ENCODE data around the gene FUT9.
"Not testable (repeated sequence)": the region's sequence is repeated elsewhere in the genome, so short reads cannot be mapped to it uniquely, and the experiment has no call there.

The FUT9 gene

DNA sequence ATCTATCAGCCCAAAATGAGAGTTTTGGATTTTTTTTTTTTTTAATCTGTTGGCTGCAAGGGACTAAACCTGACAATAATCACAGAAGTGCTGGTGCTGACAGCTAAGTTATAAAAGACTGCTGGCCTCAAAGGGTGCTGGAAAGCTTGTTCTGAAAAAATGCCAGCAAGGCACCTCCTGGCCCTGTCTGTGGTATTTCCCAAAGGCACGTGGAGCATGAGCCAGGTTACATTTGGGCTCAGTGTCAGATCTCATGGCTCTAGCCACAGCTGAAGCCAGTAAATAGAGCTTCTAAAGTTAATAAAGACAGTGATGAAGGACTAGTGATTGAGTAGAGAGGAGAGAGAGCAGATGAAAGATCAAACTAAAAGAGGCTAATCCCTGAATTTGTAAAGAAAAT lies 178.9 kb downstream of the FUT9 start:
- DNase-seq = no peak

DNA sequence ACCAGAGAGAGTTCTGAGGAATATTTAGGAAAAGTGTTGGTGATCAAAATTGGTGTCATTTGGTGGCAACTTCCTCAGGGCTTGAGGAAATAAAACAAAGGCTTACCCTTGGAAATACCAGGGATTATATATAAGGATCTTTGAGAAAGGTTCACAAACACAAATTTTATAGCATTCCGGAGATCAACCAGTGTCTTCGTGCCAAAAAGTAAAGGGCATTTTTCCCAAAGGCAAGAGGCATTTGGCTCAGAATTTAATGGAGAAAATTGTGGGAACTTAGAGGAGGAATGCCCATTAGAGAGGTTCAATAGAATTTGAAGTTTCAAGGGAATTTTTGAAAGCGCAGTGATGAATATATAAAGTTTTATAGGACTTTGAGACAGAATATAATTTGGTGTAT lies 179.5 kb downstream of the FUT9 start:
- no peak for DNase-seq

DNA sequence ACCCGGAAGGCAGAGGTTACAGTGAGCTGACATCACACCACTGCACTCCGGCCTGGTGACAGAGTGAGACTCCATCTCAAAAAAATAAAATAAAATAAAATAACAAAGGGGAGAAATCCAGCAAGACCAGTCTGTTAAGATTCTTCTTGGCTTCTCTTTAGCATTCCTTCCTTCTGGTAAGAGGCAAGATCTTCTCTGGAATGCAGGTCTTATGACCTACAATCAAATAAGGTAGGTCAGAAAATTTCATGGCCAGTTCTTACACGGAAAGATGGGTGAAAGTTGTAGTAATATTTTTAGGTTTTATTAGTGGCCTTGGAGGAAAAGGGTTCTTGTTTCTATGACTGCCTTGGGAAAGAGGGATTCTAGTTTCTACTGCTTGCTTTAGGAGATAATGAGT lies 180.9 kb downstream of the FUT9 start:
- no peak for DNase-seq

DNA sequence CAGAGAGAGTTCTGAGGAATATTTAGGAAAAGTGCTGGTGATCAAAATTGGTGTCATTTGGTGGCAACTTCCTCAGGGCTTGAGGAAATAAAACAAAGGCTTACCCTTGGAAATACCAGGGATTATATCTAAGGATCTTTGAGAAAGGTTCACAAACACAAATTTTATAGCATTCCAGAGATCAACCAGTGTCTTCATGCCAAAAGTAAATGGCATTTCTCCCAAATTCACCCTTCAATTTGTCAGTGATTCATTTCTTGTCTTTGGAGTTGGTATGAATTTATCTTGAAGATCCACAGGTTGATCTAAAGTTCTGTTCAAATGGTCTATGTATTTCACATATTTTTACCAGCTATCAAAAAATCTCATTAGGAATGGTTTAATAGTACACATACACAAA lies 181.5 kb downstream of the FUT9 start:
- DNase-seq = no peak

DNA sequence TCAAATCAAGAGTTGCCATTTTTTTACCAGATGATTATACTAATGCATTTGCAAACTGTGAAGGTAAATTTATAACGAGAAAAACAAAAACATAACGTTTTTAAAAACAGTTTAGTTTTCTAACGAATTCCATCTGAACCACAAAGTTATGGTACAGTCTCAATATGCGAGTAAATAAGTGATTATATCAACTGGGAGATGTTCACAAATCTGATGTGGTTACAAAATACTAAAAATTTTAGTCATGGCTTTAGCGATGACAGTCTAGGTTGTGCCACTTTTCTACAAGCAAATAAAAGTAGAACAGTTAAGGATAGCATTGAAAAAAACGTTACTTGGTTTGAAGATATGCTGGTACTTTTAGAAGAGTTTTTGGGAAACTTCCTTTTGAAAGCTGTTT lies 186.8 kb downstream of the FUT9 start:
- DNase-seq = no peak

DNA sequence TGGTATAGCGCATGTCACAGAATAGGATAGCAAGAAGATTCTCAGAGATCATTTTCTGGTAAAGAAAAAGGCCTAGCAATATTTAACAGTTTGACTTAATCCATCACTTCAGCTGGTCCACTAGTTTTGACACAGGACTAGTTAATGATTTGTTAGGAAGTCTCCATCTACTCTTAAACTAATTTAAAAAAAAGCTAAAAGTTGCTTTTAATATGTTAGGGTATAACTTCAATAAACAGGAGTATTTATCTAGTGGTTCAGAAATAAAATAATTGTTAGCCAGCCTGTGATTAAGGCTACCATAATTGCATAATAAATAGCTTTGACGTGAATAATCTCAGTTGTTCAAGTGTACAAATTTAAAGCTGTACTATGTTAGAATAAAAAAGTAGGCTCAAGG lies 195.6 kb downstream of the FUT9 start:
- DNase-seq = no peak

DNA sequence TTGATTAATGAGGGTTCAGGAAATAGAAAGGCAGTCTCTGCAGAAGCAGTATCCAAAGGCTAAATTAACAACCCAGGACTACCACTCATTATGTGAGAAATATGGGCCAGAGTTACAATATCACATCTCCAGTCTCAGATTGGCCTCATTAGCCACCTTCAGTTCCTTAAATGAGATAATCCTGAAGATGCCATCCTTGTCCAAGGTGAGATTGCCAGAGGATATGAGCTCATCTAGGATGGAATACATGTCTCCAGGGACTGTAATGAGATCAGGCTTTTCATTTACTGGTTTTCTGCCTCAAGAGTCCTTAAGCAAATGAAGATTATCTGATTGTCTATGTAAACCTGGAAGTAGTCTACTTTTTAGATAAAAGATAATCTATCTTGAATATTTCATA lies 196.3 kb downstream of the FUT9 start:
- DNase-seq = no peak

DNA sequence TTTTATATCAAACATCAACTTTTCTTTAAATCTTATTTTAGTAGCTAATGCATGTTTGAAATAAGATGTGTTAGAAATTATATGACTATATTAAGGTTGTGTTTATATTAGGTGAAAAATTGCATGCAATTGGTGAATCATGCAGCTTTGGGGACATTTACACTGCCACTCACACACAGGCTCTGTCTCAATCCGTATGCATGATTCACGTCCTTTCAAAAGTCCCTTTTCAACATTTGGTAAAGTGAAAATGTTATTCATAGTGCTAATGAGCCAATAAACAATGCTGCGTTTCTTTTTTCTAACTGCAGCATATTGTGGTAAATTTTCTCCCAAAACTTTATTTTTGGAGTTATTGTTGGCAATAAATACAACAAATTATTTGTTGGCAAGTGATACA lies 198.0 kb downstream of the FUT9 start:
- no peak for DNase-seq

DNA sequence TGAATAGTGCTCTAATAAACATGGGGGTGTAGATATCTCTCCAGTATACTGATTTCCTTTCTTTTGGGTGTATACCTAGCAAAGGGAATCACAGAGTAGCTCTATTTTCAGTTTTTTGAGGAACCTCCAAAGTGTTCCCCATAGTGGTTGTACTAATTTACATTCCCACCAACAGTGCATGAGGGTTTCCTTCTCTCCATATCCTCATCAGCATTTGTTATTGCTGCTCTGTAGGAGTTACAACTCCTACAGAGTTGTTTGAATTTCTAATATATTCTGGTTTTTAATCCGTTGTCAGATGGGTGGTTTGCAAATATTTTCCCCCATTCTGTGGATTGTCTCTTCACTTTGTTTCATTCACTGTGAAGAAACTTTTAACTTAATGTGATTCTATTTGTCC lies 207.9 kb downstream of the FUT9 start:
- DNase-seq = no peak

DNA sequence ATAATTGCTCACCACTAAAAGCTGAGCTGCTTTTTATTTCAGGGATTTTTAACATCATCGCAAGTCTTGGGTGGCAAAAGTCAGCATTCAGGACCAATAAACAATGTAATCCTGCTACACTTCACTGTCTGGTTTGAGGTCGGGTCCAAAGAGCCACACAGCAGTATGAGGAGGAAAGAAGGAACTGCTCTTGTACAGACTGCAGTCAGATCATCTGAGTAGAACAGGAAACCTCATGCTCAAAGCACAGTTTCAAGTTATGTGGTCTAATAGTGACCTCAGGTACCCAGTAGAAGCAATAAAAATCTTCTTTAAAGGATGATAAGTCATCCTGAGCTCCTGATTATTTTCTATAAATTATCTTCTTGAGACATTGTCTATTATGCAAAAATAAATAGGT lies 211.4 kb downstream of the FUT9 start:
- DNase-seq = no peak

DNA sequence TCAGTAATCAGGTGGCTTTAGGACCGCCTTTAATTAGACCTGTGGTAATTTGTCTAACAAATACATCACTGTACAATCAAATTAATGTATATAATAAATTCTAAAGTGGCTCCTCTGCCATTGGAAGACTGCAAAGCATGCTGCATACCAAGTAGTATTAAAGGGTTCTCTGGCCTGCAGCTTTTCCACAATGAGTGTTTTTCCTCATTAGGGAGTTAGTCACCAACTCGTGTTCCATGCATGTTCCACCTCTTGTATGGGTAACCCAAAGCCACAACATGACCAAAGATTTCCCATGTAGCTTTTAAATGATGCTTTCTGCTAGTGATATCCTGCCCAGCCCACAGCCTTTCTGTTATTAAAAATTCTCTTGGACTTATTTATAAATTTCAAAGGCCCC lies 218.7 kb downstream of the FUT9 start:
- DNase-seq = no peak

DNA sequence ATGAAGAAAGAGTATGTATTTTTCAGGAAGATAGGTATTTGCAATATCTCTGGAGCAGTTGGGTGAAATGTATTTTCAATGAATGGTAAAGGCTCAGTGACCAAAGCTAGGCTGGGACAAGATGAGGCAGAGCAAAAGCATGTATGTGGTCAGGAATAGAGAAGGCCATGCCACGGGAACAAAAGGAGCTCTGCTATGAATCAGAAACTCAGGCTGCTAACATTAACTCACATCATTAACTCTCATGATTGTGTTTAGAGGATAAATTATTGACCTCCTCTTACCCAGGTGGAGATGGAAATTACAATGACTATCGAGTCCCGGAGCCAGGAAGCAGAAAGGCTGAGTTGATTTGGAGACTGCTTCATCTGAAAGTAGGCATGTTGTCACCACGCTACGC lies 220.2 kb downstream of the FUT9 start:
- DNase-seq = no peak

DNA sequence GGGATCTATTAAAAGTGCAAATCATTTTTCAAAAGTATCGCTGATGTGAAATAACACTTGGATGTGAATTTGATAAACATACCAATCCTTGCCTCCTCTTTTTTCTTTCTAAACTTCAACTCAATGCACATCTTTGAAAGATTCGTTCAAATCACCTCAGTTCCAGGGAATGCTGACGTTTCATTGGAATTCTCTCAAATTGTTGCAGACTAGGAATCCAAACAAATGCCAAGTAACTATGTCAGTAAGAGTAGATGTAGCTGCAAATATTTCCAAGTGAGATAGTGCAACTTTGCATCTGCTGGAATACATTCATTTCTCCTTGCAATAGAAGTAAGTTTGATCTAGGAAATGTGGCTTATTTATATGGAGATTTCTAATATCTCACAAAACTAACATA lies 220.7 kb downstream of the FUT9 start:
- DNase-seq = no peak

DNA sequence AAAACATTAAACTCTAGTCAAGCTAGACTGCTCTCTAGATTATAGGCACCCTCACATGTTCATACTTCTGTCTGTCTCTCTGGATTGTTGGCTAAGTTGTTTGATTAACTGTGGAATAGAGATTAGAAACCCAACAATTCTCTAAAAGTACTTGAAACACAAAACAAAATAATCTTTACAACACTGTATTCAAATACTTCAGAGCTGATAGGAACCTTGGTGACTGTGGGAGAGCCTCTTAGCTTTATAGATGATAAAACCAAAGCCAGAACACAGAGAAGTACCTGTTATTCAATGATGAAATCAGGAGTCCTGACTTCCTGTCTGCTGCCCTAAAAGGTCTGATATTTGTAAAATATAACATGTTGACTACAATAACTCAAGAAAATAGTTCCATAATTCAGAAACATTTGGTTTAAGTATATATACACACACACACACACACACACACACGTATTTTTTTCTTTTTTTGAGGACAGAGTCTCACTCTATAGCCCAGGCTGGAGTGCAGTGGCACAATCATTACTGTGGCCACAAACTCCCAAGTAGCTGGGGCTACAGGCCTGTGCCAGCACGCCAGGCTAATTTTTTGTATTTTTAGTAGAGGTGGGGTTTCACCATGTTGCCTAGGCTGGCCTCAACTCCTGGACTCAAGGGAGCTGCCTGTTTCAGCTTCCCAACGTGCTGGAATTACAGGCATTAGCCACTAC lies 222.0 kb downstream of the FUT9 start:
- no peak for DNase-seq

DNA sequence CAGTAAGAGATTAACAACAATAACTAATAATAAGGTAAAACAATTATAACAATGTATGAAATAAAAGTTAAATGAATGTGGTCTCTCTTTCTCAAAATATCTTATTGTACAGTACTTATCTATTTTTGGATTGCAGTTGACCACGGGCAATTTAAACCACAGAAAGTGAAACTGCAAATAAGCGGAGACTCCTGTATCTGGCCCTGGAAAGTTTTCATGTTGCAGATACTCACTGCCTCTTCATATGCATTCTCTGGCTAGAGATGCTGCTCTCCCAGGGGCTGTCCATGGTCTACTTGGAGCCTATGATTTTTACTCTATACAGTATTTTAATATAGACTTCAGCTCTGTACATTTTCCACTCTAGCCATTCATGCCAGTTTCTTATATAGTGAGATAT lies 230.8 kb downstream of the FUT9 start:
- DNase-seq = no peak

DNA sequence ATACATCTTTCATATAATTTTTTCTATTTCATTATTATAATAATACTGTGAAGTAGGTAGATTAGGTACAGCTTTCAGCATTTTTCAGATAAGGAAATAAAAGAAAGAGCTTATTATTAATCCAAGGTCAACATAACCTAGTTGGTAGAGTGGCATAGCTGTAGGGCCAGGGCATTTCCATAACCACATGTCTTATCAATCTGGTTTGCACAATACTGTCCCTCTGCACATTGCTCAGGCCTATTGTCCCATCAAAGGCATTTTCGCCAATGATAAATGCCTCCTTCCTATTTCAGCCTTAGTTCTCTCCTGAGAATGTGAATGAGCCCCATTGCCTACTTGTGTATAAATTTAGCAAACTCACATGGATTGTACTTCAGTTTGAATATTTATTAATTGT lies 234.0 kb downstream of the FUT9 start:
- no peak for DNase-seq

DNA sequence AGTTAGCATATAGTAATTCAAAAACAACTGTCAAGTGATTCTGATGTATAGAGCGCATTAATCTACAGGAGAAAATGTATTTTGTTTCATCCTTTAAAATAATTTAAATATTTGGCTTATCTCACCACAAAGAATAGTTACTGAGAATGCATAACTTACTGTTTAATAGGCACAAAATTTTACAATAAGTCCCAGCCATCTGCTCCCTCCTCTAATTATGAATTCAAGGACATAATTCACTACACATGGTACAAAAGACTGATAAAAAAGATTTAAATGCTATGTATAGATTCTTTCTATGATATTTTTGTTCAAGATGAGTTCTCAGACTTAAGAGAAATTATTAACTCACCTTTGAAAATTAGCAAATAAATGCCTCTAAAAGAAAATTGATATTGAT lies 242.0 kb downstream of the FUT9 start:
- DNase-seq = no peak

DNA sequence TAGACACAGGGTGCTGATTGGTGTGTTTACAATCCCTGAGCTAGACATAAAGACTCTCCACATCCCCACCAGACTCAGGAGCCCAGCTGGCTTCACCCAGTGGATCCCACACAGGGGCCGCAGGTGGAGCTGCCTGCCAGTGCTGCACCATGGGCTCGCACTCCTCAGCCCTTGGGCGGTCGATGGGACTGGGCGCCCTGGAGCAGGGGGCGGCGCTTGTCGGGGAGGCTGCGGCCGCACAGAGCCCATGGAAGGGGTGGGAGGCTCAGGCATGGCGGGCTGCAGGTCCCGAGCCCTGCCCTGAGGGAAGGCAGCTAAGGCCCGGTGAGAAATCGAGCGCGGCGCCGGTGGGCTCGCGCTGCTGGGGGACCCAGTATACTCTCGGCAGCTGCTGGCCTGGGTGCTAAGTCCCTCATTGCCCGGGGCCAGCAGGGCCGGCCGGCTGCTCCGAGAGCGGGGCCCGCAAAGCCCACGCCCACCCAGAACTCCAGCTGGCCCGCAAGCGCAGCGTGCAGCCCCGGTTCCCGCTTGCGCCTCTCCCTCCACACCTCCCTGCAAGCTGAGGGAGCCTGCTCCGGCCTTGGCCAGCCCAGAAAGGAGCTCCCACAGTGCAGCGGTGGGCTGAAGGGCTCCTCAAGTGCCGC lies 245.1 kb downstream of the FUT9 start:
- not testable (repeated sequence) for DNase-seq
